ENCODE measurements around the gene CSTB.

Gene CSTB

DNA sequence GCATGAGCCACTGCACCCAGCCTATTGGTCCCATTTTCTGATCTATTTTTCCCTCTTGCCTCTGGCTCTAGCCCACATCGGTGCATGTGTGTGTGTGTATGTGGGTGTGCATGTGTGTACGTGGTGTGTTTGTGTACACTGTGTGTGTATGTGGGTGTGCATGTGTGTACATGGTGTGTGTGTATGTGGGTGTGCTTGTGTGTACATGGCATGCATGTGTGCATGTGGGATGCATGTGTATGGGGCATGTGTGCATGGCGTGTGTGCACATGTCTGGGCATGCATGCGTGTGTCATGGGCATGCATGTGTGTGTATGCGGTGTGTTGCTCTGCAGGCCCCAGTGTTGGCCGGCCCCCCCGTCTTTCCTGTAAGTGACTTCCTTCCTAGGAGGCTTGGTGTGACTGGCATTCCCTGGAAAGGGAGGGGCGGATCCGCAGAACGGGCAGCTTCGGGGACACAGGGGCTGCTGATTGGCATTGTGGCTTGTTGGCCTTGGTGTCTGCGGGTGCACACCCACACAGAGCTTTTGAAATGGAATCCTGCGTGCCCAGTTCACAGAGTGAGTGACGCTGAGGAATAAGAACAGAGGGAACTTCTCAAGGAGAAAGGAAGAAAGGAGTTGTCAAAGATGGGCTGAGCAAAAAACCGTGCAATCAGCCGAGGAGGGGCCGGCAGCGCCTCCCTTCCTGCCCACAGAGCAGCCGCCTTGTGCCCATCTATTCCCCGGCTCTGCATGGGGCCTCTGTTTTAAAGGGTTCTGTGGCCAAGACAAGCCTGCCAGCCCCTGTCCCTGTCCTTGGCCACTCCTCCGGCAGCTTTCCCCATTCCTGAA is 49.2 kb downstream of the CSTB start:
- no peak for DNase-seq
